Measurements from ENCODE around the gene SLCO1B1. TPM values are rescaled to one million over a fixed set of nuclear protein-coding genes. Genes with fewer than 3 reads are reported as not detected.

The SLCO1B1 gene
- total RNA-seq, 1 donor from 2014 or later: not detected

GRCh38 chr12:21248679-21249078, 117.7 kb downstream of the SLCO1B1 start:
- Histone ChIP-seq H3K36me3 (ENCODE audit: insufficient read depth, low read length) (no peaks in the 10 kb centered on the region), H4K20me1 (ENCODE audit: insufficient read depth, low read length) (no peaks in the 10 kb centered on the region), H3K4me1 (ENCODE audit: insufficient read depth, low read length) (no peaks in the 10 kb centered on the region), H2AFZ (ENCODE audit: low read depth, low read length) (no peak overlapping the region), H3K27ac (ENCODE audit: low read depth, low read length) (no peak overlapping the region), H3K79me2 (ENCODE audit: insufficient read depth, low read length) (no peaks in the 10 kb centered on the region), H3K27me3 (ENCODE audit: insufficient read depth, low read length) (no peaks in the 10 kb centered on the region), H3K9me3 (ENCODE audit: insufficient read depth, low read depth, low read length) (no peaks in the 10 kb centered on the region), H3K4me2 (ENCODE audit: low read length) (no peak overlapping the region), H3K9ac (ENCODE audit: low read length) (no peak overlapping the region), H3K4me3 (ENCODE audit: insufficient read depth, low read depth, low read length) (no peak overlapping the region)
- H3K4me1 Mint-ChIP-seq (ENCODE audit: low read depth, unreplicated experiment): no peaks in the 10 kb centered on the region
- no peak overlapping the region for H3K4me3 Mint-ChIP-seq (ENCODE audit: unreplicated experiment)
- DNase-seq (ENCODE audit: low read depth) (no peak), FAIRE-seq (no peak)
- TF ChIP-seq EZH2 (IDR thresholded peaks at IDR 0.05; ENCODE audit: insufficient read depth, low read length): no peak
- TF ChIP-seq, protein P1, sequence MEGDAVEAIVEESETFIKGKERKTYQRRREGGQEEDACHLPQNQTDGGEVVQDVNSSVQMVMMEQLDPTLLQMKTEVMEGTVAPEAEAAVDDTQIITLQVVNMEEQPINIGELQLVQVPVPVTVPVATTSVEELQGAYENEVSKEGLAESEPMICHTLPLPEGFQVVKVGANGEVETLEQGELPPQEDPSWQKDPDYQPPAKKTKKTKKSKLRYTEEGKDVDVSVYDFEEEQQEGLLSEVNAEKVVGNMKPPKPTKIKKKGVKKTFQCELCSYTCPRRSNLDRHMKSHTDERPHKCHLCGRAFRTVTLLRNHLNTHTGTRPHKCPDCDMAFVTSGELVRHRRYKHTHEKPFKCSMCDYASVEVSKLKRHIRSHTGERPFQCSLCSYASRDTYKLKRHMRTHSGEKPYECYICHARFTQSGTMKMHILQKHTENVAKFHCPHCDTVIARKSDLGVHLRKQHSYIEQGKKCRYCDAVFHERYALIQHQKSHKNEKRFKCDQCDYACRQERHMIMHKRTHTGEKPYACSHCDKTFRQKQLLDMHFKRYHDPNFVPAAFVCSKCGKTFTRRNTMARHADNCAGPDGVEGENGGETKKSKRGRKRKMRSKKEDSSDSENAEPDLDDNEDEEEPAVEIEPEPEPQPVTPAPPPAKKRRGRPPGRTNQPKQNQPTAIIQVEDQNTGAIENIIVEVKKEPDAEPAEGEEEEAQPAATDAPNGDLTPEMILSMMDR (IDR thresholded peaks at IDR 0.05; ENCODE audit: insufficient read depth, low read depth, low read length): no peak
- H3K9me3 Mint-ChIP-seq (ENCODE audit: unreplicated experiment): no peaks in the 10 kb centered on the region
- H3K27me3 Mint-ChIP-seq (ENCODE audit: low read depth, unreplicated experiment): no peaks in the 10 kb centered on the region
- no peaks in the 10 kb centered on the region for H3K36me3 Mint-ChIP-seq (ENCODE audit: low read depth, unreplicated experiment)
- H3K27ac Mint-ChIP-seq (ENCODE audit: unreplicated experiment): no peak overlapping the region

DNA sequence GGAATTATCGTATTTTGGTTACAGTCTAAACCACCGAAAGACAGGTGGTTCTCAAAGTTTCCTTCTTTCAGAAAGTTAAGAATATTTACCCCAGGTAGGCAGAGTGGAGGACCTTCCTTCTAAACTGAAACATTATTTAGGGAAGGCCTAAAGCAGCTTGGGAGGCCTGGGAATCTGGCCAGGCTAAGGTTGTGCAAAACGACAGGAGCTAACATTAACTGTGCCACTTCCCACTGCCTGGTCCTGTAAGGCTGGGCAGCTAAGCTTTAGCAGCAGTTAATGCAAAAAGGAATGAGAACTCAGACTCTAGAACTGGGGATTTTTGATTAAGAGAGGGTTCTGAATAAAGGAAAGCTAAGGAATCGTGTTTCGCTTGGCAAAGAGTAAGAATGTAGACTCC, 121.1 kb downstream of the SLCO1B1 start:
- Mint-ChIP-seq H3K4me1 (ENCODE audit: low read depth, unreplicated experiment) (no peaks in the 10 kb centered on the region), H3K9me3 (ENCODE audit: unreplicated experiment) (peaks cover 1% of the 10 kb centered on the region), H3K36me3 (ENCODE audit: low read depth, unreplicated experiment) (no peaks in the 10 kb centered on the region), H3K27ac (ENCODE audit: unreplicated experiment) (no peak overlapping the region), H3K4me3 (ENCODE audit: unreplicated experiment) (no peak overlapping the region), H3K27me3 (ENCODE audit: low read depth, unreplicated experiment) (no peaks in the 10 kb centered on the region)
- Histone ChIP-seq H2AFZ (ENCODE audit: low read depth, low read length) (no peak overlapping the region), H3K79me2 (ENCODE audit: insufficient read depth, low read length) (no peaks in the 10 kb centered on the region), H3K27me3 (ENCODE audit: insufficient read depth, low read length) (no peaks in the 10 kb centered on the region), H4K20me1 (ENCODE audit: insufficient read depth, low read length) (no peaks in the 10 kb centered on the region), H3K36me3 (ENCODE audit: insufficient read depth, low read length) (no peaks in the 10 kb centered on the region), H3K9ac (ENCODE audit: low read length) (no peak overlapping the region), H3K4me2 (ENCODE audit: low read length) (no peak overlapping the region), H3K4me1 (ENCODE audit: insufficient read depth, low read length) (no peaks in the 10 kb centered on the region), H3K9me3 (ENCODE audit: insufficient read depth, low read depth, low read length) (no peaks in the 10 kb centered on the region), H3K27ac (ENCODE audit: low read depth, low read length) (no peak overlapping the region), H3K4me3 (ENCODE audit: insufficient read depth, low read depth, low read length) (no peak overlapping the region)
- FAIRE-seq: no peak
- TF ChIP-seq EZH2 (IDR thresholded peaks at IDR 0.05; ENCODE audit: insufficient read depth, low read length): no peak
- TF ChIP-seq, protein P1 (IDR thresholded peaks at IDR 0.05; ENCODE audit: insufficient read depth, low read depth, low read length): no peak
- no peak for DNase-seq (ENCODE audit: low read depth)

DNA sequence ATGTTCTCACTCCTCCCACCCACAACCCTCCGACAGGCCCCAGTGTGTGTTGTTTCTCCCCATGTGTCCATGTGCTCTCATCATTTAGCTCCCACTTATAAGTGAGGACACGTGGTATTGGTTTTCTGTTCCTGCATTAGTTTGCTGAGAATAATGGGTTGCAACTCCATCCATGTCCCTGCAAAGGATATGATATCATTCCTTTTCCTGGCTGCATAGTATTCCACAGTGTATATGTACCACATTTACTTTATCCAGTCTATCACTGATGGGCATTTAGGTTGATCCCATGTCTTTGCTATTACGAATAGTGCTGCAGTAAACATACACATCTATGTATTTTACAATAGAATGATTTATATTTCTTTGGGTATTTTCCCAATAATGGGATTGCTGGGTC, 126.2 kb downstream of the SLCO1B1 start:
- H3K9me3 ChIP-seq (ENCODE audit: insufficient read depth, low read depth, low read length): no peaks in the 10 kb centered on the region
- no peaks in the 10 kb centered on the region for H3K79me2 ChIP-seq (ENCODE audit: insufficient read depth, low read length)
- no peaks in the 10 kb centered on the region for H3K27me3 ChIP-seq (ENCODE audit: insufficient read depth, low read length)
- no peak overlapping the region for H3K27ac ChIP-seq (ENCODE audit: low read depth, low read length)
- no peak for FAIRE-seq
- H3K4me2 ChIP-seq (ENCODE audit: low read length): no peak overlapping the region
- H3K36me3 ChIP-seq (ENCODE audit: insufficient read depth, low read length): no peaks in the 10 kb centered on the region
- H3K9ac ChIP-seq (ENCODE audit: low read length): no peak overlapping the region
- H2AFZ ChIP-seq (ENCODE audit: low read depth, low read length): no peak overlapping the region
- H4K20me1 ChIP-seq (ENCODE audit: insufficient read depth, low read length): no peaks in the 10 kb centered on the region
- H3K36me3 Mint-ChIP-seq (ENCODE audit: low read depth, unreplicated experiment): no peaks in the 10 kb centered on the region
- no peaks in the 10 kb centered on the region for H3K4me1 ChIP-seq (ENCODE audit: insufficient read depth, low read length)
- no peaks in the 10 kb centered on the region for H3K4me1 Mint-ChIP-seq (ENCODE audit: low read depth, unreplicated experiment)
- H3K27ac Mint-ChIP-seq (ENCODE audit: unreplicated experiment): no peak overlapping the region
- H3K9me3 Mint-ChIP-seq (ENCODE audit: unreplicated experiment): peaks cover 3% of the 10 kb centered on the region
- H3K4me3 ChIP-seq (ENCODE audit: insufficient read depth, low read depth, low read length): no peak overlapping the region
- TF ChIP-seq EZH2 (IDR thresholded peaks at IDR 0.05; ENCODE audit: insufficient read depth, low read length): no peak
- TF ChIP-seq, protein P1 (IDR thresholded peaks at IDR 0.05; ENCODE audit: insufficient read depth, low read depth, low read length): no peak
- DNase-seq (ENCODE audit: low read depth): no peak
- H3K4me3 Mint-ChIP-seq (ENCODE audit: unreplicated experiment): no peak overlapping the region
- no peaks in the 10 kb centered on the region for H3K27me3 Mint-ChIP-seq (ENCODE audit: low read depth, unreplicated experiment)
